ENCODE measurements around the gene SAA4.
"Not testable (repeated sequence)": the region's sequence is repeated elsewhere in the genome, so short reads cannot be mapped to it uniquely, and the experiment has no call there.

The SAA4 gene

DNA sequence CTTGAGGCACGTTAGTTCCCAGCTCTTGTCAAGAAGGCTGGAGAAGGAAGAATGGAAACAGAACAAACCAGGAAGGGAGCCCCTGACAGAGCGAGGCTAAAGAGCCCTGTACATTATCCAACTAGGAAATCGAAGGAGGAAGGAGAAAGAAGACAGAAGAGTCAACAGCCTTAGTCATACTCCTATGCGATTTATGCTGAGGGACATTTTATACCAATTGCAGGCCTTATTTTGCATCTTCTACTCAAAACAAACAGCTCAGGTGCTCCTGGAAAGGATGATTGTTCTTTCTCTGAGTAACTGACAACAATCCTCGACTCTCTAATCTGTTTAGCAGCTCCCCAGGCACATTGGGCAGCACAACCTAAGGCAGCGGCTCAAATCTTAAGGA, 10.6 kb upstream of the SAA4 start:
- in situ Hi-C loops (cut with HindIII; ENCODE audit: low sequenced_read_pairs), result not testable (repeated sequence)

DNA sequence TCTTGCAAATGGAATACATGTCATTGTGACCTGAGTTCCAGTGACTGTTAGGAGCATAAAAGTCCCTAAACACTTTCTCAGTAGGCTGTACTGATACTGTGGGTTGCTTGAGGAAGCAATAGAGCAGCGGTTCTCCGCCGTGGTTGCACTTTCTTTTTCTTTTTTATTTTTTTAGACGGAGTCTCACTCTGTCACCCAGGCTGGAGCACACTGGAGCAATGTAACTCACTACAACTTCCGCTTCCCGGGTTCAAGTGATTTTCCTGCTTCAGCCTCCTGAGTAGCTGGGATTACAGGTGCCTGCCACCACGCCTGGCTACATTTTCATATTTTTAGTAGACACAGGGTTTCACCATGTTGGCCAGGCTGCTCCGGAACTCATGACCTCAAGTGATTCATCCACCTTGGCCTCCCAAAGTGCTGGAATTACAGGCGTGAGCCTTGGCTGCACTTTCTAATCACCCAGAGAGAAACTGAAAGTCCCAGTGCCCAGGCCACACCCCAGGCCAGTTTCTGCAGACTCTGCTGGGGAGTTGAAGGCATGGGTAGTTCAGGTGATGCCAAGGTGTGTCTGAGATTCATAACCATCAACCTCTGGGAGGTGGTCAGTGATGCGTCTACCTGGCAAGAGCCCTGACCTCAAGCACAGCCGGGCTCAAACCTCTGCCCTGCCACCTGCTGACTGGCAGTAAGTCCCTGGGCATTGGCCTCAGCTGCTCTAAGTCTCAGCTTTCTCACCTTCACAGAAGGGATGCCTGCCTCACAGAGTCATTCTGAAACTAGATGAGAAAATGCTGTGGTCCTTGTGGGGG, 10.0 kb upstream of the SAA4 start:
- in situ Hi-C loops (cut with HindIII; ENCODE audit: low sequenced_read_pairs), result not testable (repeated sequence)

DNA sequence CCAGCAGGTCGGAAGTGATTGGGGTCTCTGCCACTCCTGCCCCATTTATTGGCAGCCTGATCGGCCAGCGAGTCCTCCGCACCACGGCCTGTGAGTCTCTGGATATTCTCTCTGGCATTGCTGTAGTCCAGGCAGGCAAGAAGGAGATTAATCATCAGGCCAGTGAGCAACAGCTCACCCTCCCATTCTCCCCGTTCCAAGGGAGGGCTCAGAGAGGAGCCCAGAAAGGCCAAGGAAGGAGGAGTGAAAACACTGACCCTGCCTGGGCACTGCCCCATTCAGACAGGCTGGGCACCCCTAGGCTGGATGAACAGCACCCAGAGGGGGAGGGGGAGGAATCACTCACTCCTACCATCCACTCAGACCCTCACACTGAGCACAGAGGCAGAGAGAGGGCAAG, 8.8 kb upstream of the SAA4 start:
- in situ Hi-C loops (cut with HindIII; ENCODE audit: low sequenced_read_pairs), result no loop called here

DNA sequence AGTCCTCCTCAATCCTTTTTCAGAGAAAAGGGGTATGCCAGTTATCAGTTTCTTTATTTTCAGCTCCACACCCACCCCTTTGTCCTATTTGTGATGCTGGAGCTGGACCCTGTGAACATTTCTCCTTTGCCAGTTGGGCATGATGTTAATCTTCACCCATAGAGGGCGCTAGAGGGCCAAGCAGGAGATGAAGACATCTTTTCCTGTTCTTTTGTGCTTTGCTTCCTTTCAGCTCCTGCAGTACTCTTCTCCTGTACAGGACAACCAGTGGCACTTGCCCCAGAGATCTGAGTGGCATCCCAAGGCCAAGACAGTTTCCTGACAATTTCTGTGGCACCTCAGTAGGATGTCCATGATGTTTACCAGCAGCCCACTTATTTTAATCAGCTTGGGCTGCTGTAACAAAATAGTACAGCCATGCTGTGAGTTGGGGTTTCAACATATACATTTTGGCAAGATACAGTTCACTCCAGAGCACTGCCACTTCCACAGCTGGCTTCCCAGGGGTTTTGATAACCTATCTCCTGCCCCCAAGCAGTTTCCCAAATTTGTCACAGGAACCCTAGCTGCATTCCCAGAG, 7.3 kb upstream of the SAA4 start:
- in situ Hi-C loops (cut with HindIII; ENCODE audit: low sequenced_read_pairs), result no loop called here

DNA sequence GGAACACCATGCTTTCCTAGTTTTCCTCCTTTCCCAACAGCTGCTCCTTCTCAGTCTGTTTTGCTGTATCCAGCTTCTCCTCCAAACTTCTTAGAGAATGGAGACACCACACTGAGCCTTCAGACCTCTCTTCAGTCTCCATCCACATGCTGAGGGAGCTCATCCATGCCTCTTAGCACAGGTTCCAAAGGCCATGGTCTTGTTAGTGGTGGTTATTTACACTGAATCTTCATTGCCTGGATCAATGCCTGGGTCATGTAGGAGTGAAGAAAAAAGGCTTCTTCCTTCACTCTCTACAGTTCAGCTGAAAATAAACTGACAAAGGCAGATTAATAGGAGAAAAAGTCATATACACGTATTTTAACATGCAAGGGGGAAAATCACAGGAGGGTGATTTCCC, 3.1 kb upstream of the SAA4 start:
- in situ Hi-C loops (cut with HindIII; ENCODE audit: low sequenced_read_pairs), result no loop called here

DNA sequence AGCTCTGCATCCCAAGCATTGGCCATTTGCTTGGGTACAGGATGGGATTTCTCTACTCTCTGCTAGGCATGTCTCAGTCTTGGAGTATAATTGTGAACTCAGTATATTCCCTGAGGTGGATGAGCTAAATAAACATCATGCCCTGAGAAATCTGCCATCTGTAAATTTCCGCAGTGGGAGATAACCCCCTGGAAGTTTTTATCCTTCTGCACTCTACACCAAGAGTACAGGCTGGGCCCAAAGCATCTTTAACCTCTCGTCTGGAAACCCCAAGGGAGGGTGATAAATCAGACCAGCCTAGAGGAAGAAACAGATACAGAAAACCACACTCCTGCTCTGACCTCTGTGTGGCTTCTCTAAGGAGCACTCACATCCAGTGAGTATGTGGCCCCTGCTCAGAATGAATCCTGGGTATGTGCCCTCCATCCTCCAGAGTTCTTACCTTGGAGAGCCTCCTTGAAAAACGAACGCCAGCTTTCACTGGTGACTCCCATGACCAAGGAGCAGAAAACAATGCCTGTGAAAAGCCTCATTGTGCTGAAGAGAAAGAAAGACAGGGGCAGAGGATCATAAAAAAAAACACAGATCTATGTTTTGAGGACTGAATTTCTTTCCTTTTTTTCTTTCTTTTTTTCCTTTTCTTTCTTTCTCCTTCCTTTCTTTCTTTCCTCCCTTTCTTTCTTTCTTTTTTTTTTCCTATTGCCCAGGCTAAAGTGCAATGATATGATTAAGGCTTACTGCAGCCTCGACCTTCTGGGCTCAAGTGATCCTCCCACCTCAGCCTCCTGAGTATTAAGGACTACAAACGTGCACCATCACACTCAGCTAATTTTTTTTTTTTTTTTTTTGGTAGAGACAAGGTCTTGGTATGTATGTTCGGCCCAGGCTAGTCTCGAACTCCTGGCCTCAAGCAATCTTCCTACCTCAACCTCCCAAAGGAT, 938 bp downstream of the SAA4 start:
- in situ Hi-C loops (cut with HindIII; ENCODE audit: low sequenced_read_pairs), result no loop called here

DNA sequence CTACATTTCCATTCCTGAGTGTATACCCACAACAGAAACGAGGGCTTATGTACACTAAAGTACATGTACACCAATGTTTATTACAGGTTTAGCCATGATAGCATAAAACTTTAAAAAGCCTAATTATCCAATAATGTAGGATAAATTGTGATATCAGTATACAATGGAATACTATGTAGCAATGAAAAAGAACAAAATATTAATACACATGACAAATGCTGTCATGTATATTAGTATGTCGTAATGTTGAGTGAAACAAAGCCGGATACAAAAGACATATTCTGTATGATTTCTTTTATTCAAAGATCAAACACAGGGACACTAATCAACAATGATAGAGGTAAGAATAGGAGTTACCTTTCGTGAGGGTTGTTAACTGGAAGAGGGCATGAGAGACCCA, 2.7 kb downstream of the SAA4 start:
- in situ Hi-C loops (cut with HindIII; ENCODE audit: low sequenced_read_pairs), result no loop called here

DNA sequence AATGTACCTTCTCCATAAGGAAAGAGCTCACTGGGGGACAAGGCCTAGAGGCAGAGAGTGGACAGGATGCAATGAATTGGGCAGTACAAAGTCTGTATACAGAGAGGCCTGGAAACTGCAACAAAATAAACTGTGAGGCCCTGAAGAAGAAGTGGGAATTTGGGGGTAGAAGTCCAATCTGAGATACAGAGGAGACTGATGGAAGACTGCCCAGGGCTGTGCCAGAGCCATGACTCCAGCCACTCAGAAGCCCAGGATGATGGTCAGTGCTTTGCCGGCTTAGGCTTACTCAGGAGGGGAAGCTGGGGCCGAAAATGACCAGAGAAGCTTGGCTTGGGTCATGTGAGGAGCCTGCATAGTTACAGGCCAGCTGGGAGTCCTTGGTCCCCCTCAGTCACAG, 5.7 kb downstream of the SAA4 start:
- in situ Hi-C loops (cut with HindIII; ENCODE audit: low sequenced_read_pairs), result no loop called here

DNA sequence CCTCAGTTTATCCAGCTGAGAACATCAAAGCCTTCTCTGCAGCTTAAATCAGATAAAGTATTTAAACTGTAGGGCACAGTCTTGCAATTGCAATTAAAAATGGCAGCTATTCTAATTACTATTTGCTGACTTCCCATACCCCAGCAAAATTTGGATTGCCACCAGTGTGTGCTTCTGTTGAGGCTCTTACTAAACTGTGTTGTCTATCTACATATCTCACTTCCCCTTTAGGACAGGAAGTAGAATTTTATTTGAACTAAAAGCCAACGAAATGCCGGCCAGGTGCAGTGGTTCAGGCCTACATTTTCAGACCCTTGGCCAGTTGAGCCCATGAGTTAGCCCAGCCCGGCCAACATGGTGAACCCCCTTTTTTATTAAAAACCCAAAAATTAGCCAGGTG, 7.1 kb downstream of the SAA4 start:
- in situ Hi-C loops (cut with HindIII; ENCODE audit: low sequenced_read_pairs), result no loop called here

DNA sequence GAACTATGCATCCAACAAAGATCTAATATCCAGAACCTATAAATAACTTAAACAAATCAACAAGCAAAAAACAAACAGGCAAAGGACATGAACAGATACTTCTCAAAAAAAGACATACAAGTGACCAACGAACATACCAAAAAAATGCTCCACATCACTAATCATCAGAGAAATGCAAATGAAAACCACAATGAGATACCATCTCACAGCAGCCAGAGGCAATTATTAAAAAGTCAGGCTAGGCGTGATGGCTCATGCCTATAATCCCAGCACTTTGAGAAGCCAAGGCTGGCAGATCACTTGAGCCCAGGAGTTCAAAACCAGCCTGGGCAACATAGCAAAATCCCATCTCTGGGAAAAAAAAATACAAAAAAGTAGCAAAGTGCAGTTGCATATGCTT, 10.7 kb downstream of the SAA4 start:
- in situ Hi-C loops (cut with HindIII; ENCODE audit: low sequenced_read_pairs), result no loop called here

DNA sequence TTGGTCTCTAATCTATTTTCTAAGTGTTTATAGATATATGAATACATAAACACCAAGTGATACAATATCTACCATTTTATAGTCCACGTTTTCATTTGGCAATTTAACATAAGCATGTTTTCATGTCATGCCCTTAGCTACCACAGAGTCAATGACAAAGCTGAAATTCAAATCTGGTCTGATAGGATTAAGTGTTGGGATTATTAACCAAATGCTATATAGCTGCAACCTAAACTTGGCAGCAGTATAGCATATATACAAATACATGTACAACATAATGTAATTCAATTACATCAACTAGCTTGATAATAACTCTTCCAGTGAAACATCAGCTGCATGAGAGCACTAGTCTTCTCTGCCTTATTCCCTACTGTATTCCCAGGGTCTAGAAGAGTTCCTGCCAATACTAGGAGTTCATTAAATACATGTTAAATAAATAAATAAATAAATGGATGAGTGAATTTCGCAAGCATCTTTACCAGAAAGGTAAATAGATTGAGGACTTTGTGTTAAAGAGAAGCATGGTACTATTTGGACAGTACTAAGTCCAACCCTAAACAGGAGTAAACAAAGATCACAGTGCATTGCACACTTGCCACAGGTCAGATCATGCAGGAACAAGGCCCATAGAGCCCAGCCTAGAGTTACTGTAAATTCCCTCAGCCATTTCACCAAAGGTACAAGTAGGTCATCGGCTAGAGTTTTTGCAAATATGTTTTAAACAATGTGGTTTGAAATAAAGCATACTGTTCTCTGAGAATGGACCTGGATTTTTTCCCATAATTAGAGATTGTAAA, 12.8 kb downstream of the SAA4 start:
- in situ Hi-C loops (cut with HindIII; ENCODE audit: low sequenced_read_pairs), result no loop called here

DNA sequence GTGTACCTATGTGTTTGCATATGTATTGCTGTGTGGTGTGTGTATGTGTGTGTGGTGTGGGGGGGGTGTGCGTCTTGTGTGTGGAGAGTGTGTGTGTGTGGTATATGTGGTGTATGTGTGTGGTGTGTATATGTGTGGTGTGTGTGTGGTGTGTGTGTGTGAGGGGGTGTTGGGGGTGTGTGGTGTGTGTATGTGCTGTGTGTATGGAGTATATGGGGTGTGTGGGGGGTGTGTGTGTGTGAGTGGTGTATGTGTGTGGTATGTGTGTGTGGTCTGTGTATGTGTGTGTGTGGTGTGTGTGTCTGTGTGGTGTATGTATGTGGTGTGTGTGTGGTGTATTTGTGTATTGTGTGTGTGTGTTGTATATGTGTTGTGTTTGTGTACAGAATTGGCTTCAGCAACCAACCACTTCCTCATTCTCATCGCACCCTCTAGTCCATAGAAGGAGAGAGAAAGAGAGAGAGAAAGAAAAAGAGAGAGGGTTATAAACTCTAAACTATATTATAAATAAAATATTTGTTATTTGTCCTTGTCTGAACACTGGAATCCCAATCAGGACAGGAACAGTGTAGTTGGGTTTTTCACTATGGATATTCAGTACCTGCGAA, 13.7 kb downstream of the SAA4 start:
- in situ Hi-C loops (cut with HindIII; ENCODE audit: low sequenced_read_pairs), result no loop called here

DNA sequence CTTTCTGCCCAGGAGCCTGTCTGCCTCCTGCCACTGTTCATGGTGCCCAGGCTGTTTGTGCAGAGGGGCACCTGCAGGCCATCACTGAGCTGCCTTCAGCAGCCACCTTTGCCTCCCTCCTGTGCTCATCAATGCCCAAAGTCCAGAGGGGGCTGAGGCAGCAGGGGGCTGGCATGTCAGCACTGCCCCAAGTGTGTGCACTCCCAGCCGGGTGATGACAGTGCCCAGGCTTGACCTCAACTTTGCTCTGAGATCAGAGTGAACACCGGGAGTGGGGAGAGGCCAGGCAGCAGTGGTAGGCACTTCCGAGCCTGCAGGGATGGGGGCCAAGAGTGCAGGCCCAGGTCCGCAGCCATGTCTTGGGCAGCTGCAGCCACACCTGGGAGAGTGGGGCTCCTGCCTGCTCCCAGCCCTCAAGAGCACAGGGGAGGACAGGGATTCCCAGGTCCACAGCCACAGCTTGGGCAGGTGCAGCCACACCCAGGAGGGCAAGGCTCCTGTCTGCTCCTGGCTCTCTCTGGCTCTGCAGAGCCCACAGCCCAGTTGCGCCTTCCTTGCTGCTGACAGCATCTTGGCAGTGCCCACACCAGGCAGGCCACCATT, 15.2 kb downstream of the SAA4 start:
- in situ Hi-C loops (cut with HindIII; ENCODE audit: low sequenced_read_pairs), result no loop called here

DNA sequence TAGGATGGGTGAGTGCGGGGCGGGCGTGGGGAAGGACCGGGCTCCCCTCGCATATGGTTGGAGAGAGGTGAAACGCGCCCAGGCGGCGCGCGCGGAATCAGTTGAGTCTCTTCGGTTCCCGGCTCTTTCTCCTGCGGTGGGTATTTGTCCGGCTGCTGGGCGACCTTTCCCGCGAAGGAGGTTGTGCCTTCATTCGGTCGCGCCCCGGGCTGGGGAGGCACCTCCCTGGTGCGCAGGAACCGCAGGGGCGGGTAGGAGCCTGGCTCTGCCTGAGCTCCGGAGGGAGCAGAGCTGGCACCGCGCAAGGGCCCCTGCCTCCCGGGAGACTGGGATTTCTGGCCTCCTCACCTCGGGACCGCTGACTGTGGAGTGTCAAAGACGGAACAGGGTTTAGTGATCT, 27.5 kb downstream of the SAA4 start:
- in situ Hi-C loops (cut with HindIII; ENCODE audit: low sequenced_read_pairs), result no loop called here

DNA sequence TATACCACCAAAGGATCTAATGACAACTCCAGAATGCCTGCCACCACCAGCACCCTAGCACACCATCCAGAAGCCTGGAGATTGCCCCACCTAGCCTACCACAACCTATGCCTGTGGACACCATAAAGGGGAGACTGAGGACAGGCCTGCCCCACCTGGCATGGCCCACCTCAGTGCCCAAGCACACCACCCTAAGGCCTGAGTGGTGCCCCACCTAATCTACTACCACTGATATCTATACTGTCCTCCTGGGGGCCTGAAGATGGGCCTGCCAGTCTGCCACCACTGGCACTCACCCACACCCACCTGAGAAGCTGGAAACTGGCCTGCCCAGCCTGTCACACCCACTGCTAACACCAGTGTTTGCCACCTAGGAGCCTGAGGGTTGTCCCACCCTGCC, 31.8 kb downstream of the SAA4 start:
- in situ Hi-C loops (cut with HindIII; ENCODE audit: low sequenced_read_pairs), result no loop called here

DNA sequence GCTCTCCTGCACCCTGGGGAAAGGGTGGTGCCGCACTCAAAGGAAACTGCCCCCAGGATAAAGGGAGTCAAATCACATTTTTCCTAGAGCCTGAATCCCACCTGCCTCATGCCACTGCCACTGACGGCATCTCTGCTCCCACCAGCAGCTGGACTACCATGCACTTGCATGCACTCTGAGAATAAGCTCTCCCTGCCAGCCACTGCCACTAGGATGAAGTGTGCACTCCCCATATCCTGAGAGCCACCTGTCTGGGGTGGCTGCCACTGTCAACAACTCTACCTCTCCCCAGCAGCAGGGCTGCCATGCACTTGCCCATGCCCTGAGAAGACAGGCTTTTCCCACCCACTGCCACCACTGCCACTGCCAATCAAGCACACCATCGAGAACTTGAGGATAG, 32.4 kb downstream of the SAA4 start:
- in situ Hi-C loops (cut with HindIII; ENCODE audit: low sequenced_read_pairs), result no loop called here

DNA sequence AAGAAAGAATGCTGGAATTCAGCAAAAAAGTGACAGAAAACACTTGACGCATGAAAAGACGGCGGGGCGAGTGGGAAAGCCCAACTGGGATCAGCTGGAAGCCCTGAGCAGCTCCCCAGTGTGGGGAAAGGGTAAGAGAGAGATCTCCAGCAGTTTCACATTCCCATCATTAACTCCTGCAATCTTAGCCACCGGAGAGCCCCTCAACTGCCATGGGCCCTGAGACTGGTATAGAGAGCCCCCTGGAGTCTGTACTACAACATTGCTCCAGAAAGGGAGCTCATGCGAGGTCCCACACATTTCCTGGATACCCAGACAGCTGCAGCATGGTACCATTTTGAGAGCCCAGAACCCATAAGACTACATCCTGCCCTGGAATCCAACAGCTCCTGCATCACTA, 32.9 kb downstream of the SAA4 start:
- in situ Hi-C loops (cut with HindIII; ENCODE audit: low sequenced_read_pairs), result no loop called here

DNA sequence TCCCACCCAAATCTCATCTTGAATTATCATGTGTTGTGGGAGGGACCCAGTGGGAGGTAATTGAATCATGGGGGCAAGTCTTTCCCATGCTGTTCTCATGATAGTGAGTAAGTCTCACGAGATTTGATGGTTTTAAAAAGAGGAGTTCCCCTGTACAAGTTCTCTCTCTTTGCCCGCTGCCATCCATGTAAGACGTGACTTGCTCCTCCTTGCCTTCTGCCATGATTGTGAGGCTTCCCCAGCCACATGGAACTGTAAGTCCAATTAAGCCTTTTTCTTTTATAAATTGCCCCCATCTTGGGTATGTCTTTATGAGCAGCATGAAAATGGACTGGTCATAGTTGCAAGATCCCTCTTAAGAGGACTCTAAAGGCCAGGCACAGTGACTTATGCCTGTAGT, 38.9 kb downstream of the SAA4 start:
- in situ Hi-C loops (cut with HindIII; ENCODE audit: low sequenced_read_pairs), result not testable (repeated sequence)

DNA sequence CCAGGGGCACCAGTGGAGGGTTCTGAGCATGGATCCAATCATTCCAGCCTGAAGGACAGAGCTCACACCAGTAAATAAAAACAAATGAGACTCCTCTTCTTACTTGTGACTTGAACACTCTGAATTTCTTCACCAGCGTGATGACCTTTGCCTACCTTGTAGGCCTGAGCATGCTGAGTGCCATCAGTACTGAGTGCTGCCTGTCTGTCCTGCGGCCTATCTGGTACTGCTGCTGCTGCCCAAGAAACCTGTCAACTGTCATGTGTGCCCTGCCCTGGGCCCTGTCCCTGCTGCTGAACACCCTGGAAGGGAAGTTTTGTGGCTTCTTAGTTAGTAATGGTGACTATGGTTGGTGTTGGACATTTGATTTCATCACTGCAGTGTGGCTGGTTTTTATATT, 40.1 kb downstream of the SAA4 start:
- in situ Hi-C loops (cut with HindIII; ENCODE audit: low sequenced_read_pairs), result no loop called here

DNA sequence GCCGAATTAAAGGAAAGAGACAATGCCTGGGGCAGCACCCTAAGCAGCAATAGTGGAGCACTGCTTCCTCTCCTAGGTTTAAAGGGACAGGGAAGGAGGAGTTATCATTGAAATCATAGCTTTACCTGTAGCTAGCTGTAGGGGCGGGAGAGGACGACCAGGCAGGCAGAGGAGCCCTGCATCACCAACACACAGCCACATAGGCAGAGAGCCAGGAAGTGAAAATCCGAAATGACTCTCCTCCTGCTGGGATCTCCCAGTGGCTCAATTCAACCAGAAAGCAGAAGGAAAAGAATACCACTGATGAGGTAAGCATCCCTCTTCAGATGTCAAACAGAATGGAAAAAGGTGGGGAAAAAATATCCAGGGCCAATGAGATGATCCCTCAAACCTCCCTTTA, 43.6 kb downstream of the SAA4 start:
- in situ Hi-C loops (cut with HindIII; ENCODE audit: low sequenced_read_pairs), result no loop called here
